ENCODE measurements around the gene RPS6KB1.

GRCh38 chr17:59844884-59845594 lies 47.9 kb upstream of the RPS6KB1 start:
- TF ChIP-seq CTCF (conservative IDR thresholded peaks at IDR 0.05; ENCODE audit: low read length) (no peak), EZH2phosphoT487 (IDR thresholded peaks at IDR 0.05; ENCODE audit: borderline replicate concordance, low read depth, low read length) (no peak)
